ENCODE measurements around the gene MAN2C1. TPM values are rescaled to one million over a fixed set of nuclear protein-coding genes. Genes with fewer than 3 reads are reported as not detected.

The MAN2C1 gene
- total RNA-seq, 1 experiment from 2014 or later: 239 TPM

DNA sequence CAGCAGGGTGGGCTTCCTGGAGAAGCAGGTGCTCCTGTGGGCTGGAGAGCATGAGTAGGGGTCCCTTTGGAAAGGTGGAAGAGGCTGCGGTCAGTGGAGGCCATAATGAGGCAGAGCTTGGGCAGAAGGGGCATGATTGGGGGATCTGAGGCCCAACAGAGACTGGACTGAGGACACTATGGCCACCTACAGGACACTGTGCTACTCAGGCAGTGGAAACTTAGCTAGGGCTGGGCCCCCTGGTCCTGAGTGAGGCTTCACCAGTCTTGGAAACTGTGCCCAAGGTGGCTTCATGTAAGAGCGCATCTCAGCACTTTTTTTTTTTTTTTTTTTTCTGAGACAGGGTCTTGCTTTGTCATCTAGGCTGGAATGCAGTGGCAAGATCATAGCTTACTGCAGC is 38.8 kb downstream of the MAN2C1 start:
- TF ChIP-seq, protein P1, sequence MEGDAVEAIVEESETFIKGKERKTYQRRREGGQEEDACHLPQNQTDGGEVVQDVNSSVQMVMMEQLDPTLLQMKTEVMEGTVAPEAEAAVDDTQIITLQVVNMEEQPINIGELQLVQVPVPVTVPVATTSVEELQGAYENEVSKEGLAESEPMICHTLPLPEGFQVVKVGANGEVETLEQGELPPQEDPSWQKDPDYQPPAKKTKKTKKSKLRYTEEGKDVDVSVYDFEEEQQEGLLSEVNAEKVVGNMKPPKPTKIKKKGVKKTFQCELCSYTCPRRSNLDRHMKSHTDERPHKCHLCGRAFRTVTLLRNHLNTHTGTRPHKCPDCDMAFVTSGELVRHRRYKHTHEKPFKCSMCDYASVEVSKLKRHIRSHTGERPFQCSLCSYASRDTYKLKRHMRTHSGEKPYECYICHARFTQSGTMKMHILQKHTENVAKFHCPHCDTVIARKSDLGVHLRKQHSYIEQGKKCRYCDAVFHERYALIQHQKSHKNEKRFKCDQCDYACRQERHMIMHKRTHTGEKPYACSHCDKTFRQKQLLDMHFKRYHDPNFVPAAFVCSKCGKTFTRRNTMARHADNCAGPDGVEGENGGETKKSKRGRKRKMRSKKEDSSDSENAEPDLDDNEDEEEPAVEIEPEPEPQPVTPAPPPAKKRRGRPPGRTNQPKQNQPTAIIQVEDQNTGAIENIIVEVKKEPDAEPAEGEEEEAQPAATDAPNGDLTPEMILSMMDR (IDR thresholded peaks at IDR 0.05; ENCODE audit: unreplicated experiment): no peak
- Mint-ChIP-seq H3K27ac (ENCODE audit: unreplicated experiment) (no peak overlapping the region), H3K27me3 (ENCODE audit: unreplicated experiment) (peaks cover 30% of the 10 kb centered on the region), H3K36me3 (ENCODE audit: insufficient read depth, unreplicated experiment) (no peaks in the 10 kb centered on the region), H3K4me1 (ENCODE audit: low read depth, unreplicated experiment) (no peaks in the 10 kb centered on the region), H3K9me3 (ENCODE audit: low read depth, unreplicated experiment) (no peaks in the 10 kb centered on the region), H3K4me3 (ENCODE audit: low read depth, unreplicated experiment) (no peak overlapping the region)
- no TSS peak for BruUV-seq (replicated peaks)
- intact Hi-C loops (cut with micrococcal nuclease; ENCODE audit: unreplicated experiment): no loop called here
- CTCF ChIA-PET: interaction anchor here (0.6 to 0.7 kb wide), 2 partner anchors 43 to 356 kb away, joined by 3 to 4 read pairs; no protein-coding TSS in a partner anchor
- no peak for DNase-seq

DNA sequence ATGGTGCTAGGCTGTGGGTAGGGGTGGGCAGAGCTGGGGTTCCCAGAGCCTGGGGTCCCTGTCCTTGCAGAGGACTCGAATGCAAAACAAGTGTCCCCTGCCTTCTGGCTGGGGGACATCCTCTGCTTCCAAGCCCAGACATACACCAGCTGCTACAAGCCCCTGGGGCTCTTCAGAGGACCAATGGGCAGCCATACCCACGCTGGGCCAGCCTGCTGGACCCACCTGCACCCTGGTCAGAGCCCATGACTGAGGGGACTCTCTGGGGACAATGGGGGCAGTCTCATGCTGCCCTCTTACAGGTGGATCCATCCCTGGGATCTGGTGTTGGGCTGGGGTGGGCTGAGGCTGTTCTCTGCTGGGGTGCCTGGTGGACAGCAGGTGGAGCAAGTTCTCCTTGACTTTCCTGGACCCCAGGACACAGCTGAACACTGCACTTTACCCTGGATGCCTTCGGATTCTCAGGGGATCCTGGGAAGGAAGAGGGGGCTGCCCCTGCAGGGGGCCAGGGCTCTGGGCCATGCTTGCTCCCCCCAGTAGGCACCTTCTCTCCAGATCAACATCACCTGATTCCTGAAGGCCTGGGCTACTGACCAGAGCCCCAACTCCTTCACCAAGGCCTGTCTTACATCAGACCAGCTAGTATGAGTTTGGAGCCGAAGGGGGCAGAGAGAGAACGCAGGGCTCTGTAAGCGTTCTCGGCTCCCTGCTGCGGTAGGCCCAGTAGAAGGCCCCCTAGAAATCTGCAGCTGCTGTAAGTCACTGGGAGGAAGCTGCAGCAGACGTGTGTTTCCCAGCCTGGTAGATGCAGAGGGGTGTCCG is 39.7 kb downstream of the MAN2C1 start:
- TF ChIP-seq, protein P1 (IDR thresholded peaks at IDR 0.05; ENCODE audit: unreplicated experiment): no peak
- Mint-ChIP-seq H3K27me3 (ENCODE audit: unreplicated experiment) (peaks cover 38% of the 10 kb centered on the region), H3K36me3 (ENCODE audit: insufficient read depth, unreplicated experiment) (no peaks in the 10 kb centered on the region), H3K4me3 (ENCODE audit: low read depth, unreplicated experiment) (no peak overlapping the region), H3K27ac (ENCODE audit: unreplicated experiment) (no peak overlapping the region), H3K4me1 (ENCODE audit: low read depth, unreplicated experiment) (no peaks in the 10 kb centered on the region), H3K9me3 (ENCODE audit: low read depth, unreplicated experiment) (no peaks in the 10 kb centered on the region)
- CTCF ChIA-PET: no interaction called here
- intact Hi-C loops (cut with micrococcal nuclease; ENCODE audit: unreplicated experiment): no loop called here
- DNase-seq: no peak
- no TSS peak for BruUV-seq (replicated peaks)

DNA sequence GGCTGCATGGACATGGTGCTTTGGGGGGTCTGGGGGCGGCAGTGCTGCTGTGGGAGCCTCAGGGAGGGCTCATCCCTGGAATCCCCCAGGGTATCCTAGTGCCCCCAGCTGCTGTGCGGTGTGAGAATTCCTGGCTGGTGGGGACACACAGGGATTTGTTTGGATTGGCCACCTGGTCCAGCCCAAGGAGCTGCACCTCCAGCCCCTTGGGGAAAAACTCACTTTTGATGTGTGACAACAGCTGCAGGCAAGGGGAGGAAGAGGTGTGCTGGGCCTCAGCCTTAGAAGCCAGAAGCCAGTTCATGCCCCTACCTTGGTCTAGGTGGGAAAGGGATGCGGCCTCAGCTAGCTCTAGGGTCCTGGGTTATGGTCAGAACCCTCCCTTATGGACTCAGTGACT is 40.9 kb downstream of the MAN2C1 start:
- H3K4me3 Mint-ChIP-seq (ENCODE audit: low read depth, unreplicated experiment): no peak overlapping the region

DNA sequence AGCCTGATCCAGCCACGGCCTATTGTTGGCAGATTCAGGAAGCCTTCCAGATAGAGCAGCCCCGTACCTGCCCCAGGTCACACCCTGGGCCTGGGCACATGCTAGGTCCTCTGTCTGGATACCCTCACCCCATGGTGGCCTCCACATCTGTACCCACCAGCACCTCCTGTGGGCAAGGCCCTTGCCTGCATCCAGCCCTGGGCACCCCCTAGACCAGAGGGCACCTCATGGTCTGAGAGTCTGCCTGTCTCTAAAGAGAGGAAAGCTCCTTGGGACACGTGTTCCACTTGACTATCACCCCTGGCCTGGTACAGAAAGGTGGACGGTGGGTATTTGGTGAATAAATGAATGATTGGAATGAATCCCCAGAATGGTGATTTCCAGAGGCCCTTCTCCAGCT is 41.4 kb downstream of the MAN2C1 start:
- H3K4me3 Mint-ChIP-seq (ENCODE audit: low read depth, unreplicated experiment): no peak overlapping the region
- H3K27ac Mint-ChIP-seq (ENCODE audit: unreplicated experiment): no peak overlapping the region
- no TSS peak for BruUV-seq (replicated peaks)
- H3K4me1 Mint-ChIP-seq (ENCODE audit: low read depth, unreplicated experiment): no peaks in the 10 kb centered on the region
- DNase-seq: no peak
- H3K27me3 Mint-ChIP-seq (ENCODE audit: unreplicated experiment): peaks cover 39% of the 10 kb centered on the region
- TF ChIP-seq, protein P1 (IDR thresholded peaks at IDR 0.05; ENCODE audit: unreplicated experiment): no peak
- no peaks in the 10 kb centered on the region for H3K9me3 Mint-ChIP-seq (ENCODE audit: low read depth, unreplicated experiment)
- intact Hi-C loops (cut with micrococcal nuclease; ENCODE audit: unreplicated experiment): no loop called here
- CTCF ChIA-PET: no interaction called here
- H3K36me3 Mint-ChIP-seq (ENCODE audit: insufficient read depth, unreplicated experiment): no peaks in the 10 kb centered on the region

More for the DNA sequence above, 40.9 kb downstream of the MAN2C1 start:
- TF ChIP-seq, protein P1 (IDR thresholded peaks at IDR 0.05; ENCODE audit: unreplicated experiment): no peak
- DNase-seq: no peak
- Mint-ChIP-seq H3K9me3 (ENCODE audit: low read depth, unreplicated experiment) (no peaks in the 10 kb centered on the region), H3K27me3 (ENCODE audit: unreplicated experiment) (peaks cover 39% of the 10 kb centered on the region), H3K36me3 (ENCODE audit: insufficient read depth, unreplicated experiment) (no peaks in the 10 kb centered on the region), H3K27ac (ENCODE audit: unreplicated experiment) (no peak overlapping the region), H3K4me1 (ENCODE audit: low read depth, unreplicated experiment) (no peaks in the 10 kb centered on the region)
- no TSS peak for BruUV-seq (replicated peaks)
- intact Hi-C loops (cut with micrococcal nuclease; ENCODE audit: unreplicated experiment): no loop called here
- CTCF ChIA-PET: no interaction called here
